HG03280 (cell line): ENCODE results near the gene ARHGAP45.

Experiments used
- ATAC-seq: cut with Tn5 transposase; IDR thresholded peaks from one replicate; pipeline ENCODE4 v1.9.1; 2021; ENCODE audit warnings: mild to moderate bottlenecking, moderate library complexity; ENCODE audit not compliant: unreplicated experiment

The ARHGAP45 gene

GRCh38 chr19:1053176-1054101 is 13.5 kb upstream of the ARHGAP45 start:
- no peak for ATAC-seq

GRCh38 chr19:1054102-1055027 is 12.6 kb upstream of the ARHGAP45 start:
- no peak for ATAC-seq

GRCh38 chr19:1055028-1055425 is 11.9 kb upstream of the ARHGAP45 start:
- ATAC-seq, result no peak

- no peak for ATAC-seq
Measured at GRCh38 chr19:1055886-1056620, 10.9 kb upstream of the ARHGAP45 start.

GRCh38 chr19:1057176-1057855 is 9.7 kb upstream of the ARHGAP45 start:
- no peak for ATAC-seq

GRCh38 chr19:1058112-1058511 is 8.9 kb upstream of the ARHGAP45 start:
- ATAC-seq, result no peak

- no peak for ATAC-seq
Measured at GRCh38 chr19:1060689-1061088, 6.3 kb upstream of the ARHGAP45 start.

GRCh38 chr19:1061987-1062386 is 5.0 kb upstream of the ARHGAP45 start:
- no peak for ATAC-seq

- ATAC-seq, result no peak
Measured at GRCh38 chr19:1062387-1063029, 4.5 kb upstream of the ARHGAP45 start.

- no peak for ATAC-seq
Measured at GRCh38 chr19:1063030-1063908, 3.7 kb upstream of the ARHGAP45 start.

- no peak for ATAC-seq
Measured at GRCh38 chr19:1063909-1064660, 2.9 kb upstream of the ARHGAP45 start.

GRCh38 chr19:1064661-1065605 is 2.0 kb upstream of the ARHGAP45 start:
- ATAC-seq, result no peak

- no peak for ATAC-seq
Measured at GRCh38 chr19:1065606-1066109, 1.3 kb upstream of the ARHGAP45 start.

- ATAC-seq, result no peak
Measured at GRCh38 chr19:1066251-1066747, 668 bp upstream of the ARHGAP45 start.

- ATAC-seq, result peak; percentile 13
Measured at GRCh38 chr19:1067341-1067957, 482 bp downstream of the ARHGAP45 start.
